OCI-LY1 (cell line): ENCODE data around the gene ZSCAN10.

Source experiments
- H2AFZ ChIP-seq: fragments of 200-600 bp; sonication (generic), shearing (Covaris generic); 2 replicates; pipeline ENCODE4 v1.6.0; 2014; ENCODE audit warnings: antibody characterized with exemption, mild to moderate bottlenecking, low read length
- H3F3A ChIP-seq: fragments of 200-600 bp; sonication (generic), shearing (Covaris generic); 2 replicates; pipeline ENCODE4 v1.6.0; 2014; ENCODE audit warnings: mild to moderate bottlenecking, antibody characterized with exemption, low read length, moderate library complexity; ENCODE audit not compliant: insufficient read depth
- H3K27ac ChIP-seq: fragments of 200-600 bp; sonication (generic); 2 replicates; pipeline ENCODE4 v1.5.1; 2014; ENCODE audit warnings: low read length, mixed run types, mild to moderate bottlenecking, low read depth; ENCODE audit not compliant: poor library complexity, severe bottlenecking
- H3K27me3 ChIP-seq: fragments of 200-600 bp; sonication (generic); 2 replicates; pipeline ENCODE4 v1.6.0; 2014; ENCODE audit warnings: antibody characterized with exemption, mild to moderate bottlenecking, low read length, moderate library complexity; ENCODE audit not compliant: insufficient read depth
- H3K36me3 ChIP-seq: fragments of 200-600 bp; sonication (generic); 2 replicates; pipeline ENCODE4 v1.6.1; 2014; ENCODE audit warnings: mild to moderate bottlenecking, antibody characterized with exemption, low read length, moderate library complexity, mixed read lengths; ENCODE audit not compliant: insufficient read depth
- H3K4me1 ChIP-seq: fragments of 200-600 bp; sonication (generic); 2 replicates; pipeline ENCODE4 v1.5.1; 2014; ENCODE audit warnings: mild to moderate bottlenecking, low read length, moderate library complexity; ENCODE audit not compliant: insufficient read depth, severe bottlenecking
- H3K4me2 ChIP-seq: fragments of 200-600 bp; sonication (generic), shearing (Covaris generic); 2 replicates; pipeline ENCODE4 v1.6.1; 2014; ENCODE audit warnings: low read length
- H3K4me3 ChIP-seq: fragments of 200-600 bp; sonication (generic); 2 replicates; pipeline ENCODE4 v1.5.1; 2014; ENCODE audit warnings: low read length, low read depth, mild to moderate bottlenecking, mixed read lengths; ENCODE audit not compliant: poor library complexity, severe bottlenecking
- H3K79me2 ChIP-seq: fragments of 200-600 bp; shearing (Covaris generic); 2 replicates; pipeline ENCODE4 v1.6.1; 2016; ENCODE audit warnings: mixed run types, low read length, mixed read lengths; ENCODE audit not compliant: insufficient read depth
- H3K9ac ChIP-seq: fragments of 200-600 bp; sonication (generic), shearing (Covaris generic); 2 replicates; pipeline ENCODE4 v1.6.1; 2014; ENCODE audit warnings: mild to moderate bottlenecking, low read length, mixed read lengths
- H3K9me2 ChIP-seq: fragments of 200-600 bp; sonication (generic), shearing (Covaris generic); 2 replicates; pipeline ENCODE4 v1.6.1; 2014; ENCODE audit warnings: low read depth, mild to moderate bottlenecking, low read length, mixed read lengths
- H3K9me3 ChIP-seq: fragments of 200-600 bp; shearing (Covaris generic); 2 replicates; pipeline ENCODE4 v1.6.1; 2014; ENCODE audit warnings: low read length, mixed read lengths
- H4K20me1 ChIP-seq: fragments of 200-600 bp; sonication (generic), shearing (Covaris generic); 2 replicates; pipeline ENCODE4 v1.6.0; 2016; ENCODE audit warnings: mild to moderate bottlenecking, low read length; ENCODE audit not compliant: insufficient read depth
- CTCF ChIP-seq: fragments of 200-600 bp; sonication (generic), shearing (Covaris generic); IDR thresholded peaks from 2 replicates; pipeline ENCODE4 v1.5.1; 2017; ENCODE audit warnings: mild to moderate bottlenecking, antibody characterized with exemption, low read length, moderate library complexity, mixed read lengths
- EZH2 ChIP-seq: fragments of 200-600 bp; sonication (generic), shearing (Covaris generic); IDR thresholded peaks from 2 replicates; pipeline ENCODE4 v1.8.0; 2017; ENCODE audit warnings: borderline replicate concordance, mixed run types, mild to moderate bottlenecking, antibody characterized with exemption, low read length, moderate library complexity, mixed read lengths

The ZSCAN10 gene

GRCh38 chr16:3113765-3114479, 14.8 kb upstream of the ZSCAN10 start:
- peaks cover 28% of the 10 kb centered on the region for H3K27me3 ChIP-seq
- no peaks in the 10 kb centered on the region for H3K9me2 ChIP-seq
- H3K79me2 ChIP-seq, result no peaks in the 10 kb centered on the region
- H3K4me2 ChIP-seq, result no peak overlapping the region
- no peak overlapping the region for H3K27ac ChIP-seq
- peak; percentile 10; the same call in 1 of the 2 replicates for TF ChIP-seq CTCF
- TF ChIP-seq EZH2, result no peak
- H3K9ac ChIP-seq, result no peak overlapping the region
- no peaks in the 10 kb centered on the region for H3K9me3 ChIP-seq
- no peaks in the 10 kb centered on the region for H4K20me1 ChIP-seq
- H3K4me3 ChIP-seq, result no peak overlapping the region
- H3K4me1 ChIP-seq, result no peaks in the 10 kb centered on the region
- H2AFZ ChIP-seq, result no peak overlapping the region
- no peaks in the 10 kb centered on the region for H3F3A ChIP-seq
- H3K36me3 ChIP-seq, result no peaks in the 10 kb centered on the region

- H3K4me2 ChIP-seq, result no peak overlapping the region
- no peak overlapping the region for H3K27ac ChIP-seq
These were observed 13.9 kb upstream of the ZSCAN10 start for GRCh38 chr16:3112881-3113574.

More at GRCh38 chr16:3112881-3113574, 13.9 kb upstream of the ZSCAN10 start:
- no peaks in the 10 kb centered on the region for H4K20me1 ChIP-seq
- no peaks in the 10 kb centered on the region for H3K9me2 ChIP-seq
- peaks cover 24% of the 10 kb centered on the region for H3K27me3 ChIP-seq
- H3K79me2 ChIP-seq, result no peaks in the 10 kb centered on the region
- H2AFZ ChIP-seq, result no peak overlapping the region
- TF ChIP-seq EZH2, result no peak
- TF ChIP-seq CTCF, result no peak
- no peaks in the 10 kb centered on the region for H3K36me3 ChIP-seq
- H3K4me3 ChIP-seq, result no peak overlapping the region
- H3K4me1 ChIP-seq, result no peaks in the 10 kb centered on the region
- H3K9ac ChIP-seq, result no peak overlapping the region
- no peaks in the 10 kb centered on the region for H3F3A ChIP-seq
- H3K9me3 ChIP-seq, result no peaks in the 10 kb centered on the region
